Colon (tissue), 2 donors: ENCODE measurements around the gene TXNRD3.
"Not testable (repeated sequence)": the region's sequence is repeated elsewhere in the genome, so short reads cannot be mapped to it uniquely, and the experiment has no call there.

Experiments used
- FAIRE-seq: peaks from 2 replicates; lab custom pipeline; 2012; peaks lifted over from hg19 to GRCh38; lab: Jason Lieb, UNC
- donor health status: control.
- donor health status: control.

TXNRD3 gene

DNA sequence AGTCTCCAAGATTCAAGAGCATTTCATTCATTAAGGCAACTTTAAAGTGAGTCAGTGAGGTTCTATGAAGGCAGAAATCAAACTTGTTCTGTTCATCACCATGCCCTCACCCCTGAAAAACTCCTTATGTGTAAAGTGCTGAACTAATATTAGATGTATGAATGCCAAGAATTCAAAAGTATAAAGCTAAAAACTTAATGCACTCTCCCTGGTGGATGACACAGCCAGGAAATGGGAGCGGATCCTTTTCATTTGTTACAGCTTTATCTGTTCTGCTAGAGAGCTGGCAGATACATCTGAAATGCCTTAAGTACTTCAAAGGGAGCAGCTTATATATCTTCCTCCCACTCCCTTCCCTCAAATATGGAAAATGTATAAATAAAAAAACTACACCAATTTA lies 8.2 kb downstream of the TXNRD3 start:
- FAIRE-seq, result no peak

GRCh38 chr3:126644615-126645014 lies 10.3 kb downstream of the TXNRD3 start:
- no peak for FAIRE-seq

DNA sequence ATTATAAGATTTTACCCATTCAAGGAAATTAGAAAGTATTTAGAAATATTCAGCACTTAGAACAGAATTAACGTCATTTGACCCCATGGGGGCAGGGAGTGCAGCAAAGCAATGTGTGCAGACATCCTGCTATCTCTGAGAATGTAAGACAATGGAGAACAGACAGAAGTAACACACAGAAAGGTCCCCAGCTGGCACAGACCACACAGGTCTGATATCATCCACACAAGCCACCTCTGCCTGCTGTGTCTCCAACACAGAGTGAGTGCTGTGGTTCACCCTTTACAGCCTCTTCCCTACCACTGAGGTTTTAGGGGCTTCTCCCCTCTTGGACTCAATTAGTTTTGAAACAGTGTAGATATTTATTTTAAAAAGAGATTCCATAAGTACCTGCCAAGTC lies 16.1 kb downstream of the TXNRD3 start:
- no peak for FAIRE-seq

- no peak for FAIRE-seq
Measured at GRCh38 chr3:126636436-126636835, 18.5 kb downstream of the TXNRD3 start.

DNA sequence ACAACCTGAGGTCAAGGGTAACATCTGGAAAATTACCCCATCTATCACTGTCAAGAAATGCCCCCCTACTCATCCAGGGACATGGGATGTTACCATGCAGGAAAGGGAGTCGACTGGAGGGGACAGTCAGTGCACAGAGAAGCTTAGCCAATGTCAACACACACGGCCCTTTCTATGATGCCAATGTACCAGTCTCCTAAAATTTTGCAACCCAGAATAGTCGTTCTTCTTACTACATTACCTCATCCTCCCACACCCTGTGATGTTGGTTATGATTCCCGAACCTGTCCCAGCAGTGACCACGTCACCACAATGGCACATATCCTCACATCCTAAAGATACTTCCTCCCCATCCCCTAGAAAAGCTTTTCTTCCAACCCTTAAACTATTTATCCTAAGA lies 20.1 kb downstream of the TXNRD3 start:
- no peak for FAIRE-seq

GRCh38 chr3:126630020-126630419 lies 24.9 kb downstream of the TXNRD3 start:
- FAIRE-seq, result no peak

DNA sequence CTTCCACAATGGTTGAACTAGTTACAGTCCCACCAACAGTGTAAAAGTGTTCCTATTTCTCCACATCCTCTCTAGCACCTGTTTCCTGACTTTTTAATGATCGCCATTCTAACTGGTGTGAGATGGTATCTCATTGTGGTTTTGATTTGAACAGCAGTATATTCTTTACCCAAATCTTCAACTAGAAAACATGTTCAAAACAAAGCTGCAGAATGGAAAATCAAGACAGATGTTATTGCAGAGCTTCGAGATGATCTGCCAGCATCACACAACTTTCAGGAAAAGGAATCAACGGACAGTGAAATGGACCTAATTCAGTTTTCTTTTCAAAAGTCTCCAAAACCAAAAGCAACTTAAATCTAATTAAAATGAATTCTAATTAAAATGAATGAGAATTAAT lies 29.2 kb downstream of the TXNRD3 start:
- FAIRE-seq, result not testable (repeated sequence)

- no peak for FAIRE-seq
Measured at GRCh38 chr3:126622694-126623093, 32.2 kb downstream of the TXNRD3 start.

DNA sequence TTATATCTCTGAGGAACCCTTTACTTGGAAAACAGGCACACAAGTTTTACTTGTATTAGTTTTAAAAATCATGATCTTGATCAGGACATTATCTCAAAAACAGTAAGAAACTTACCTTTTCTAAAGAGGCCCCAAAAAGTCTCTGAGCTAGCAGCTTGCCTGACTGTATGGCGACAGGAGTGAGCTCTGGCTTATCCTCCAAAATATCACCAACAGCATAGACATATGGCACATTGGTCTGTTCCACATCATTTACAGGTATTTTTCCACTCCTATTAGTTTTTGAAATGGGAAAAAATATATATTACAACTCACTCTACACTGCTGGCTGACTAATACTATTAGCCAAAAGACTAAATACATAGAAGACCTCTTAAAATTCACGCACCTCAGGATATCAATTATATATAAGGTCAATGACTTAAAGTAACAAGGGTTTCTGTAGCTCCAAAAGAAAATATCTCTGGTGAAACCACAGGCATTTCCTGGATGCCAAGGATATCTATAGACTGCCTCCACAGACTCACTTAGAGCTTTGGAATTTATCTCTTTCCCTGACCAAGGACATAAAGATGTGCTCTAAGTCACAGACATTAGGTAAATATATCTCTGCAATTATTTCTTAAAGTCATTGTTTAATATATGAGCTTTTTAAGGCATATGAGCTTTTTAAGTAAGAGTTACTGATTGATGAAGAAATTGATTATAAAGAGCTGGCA lies 33.1 kb downstream of the TXNRD3 start:
- FAIRE-seq, result no peak

DNA sequence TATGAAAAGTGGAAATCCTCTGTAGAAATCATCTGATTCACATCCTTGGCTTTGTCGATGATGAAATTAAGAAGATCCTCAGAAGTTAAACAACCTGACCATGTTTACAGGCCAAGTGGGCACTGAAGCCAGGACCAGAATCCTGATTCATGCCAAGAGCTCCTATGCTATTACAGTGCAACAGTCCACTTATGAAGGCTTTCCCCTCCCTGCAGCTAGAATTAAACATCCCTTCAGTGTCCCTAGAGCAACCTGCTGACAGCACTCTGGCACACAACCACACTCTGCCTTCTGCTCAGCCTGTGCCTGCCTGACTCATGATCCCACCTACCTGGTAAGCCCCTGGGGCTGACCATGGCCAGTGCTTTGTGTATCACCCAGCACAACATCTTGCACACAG lies 33.8 kb downstream of the TXNRD3 start:
- no peak for FAIRE-seq

- FAIRE-seq, result no peak
Measured at GRCh38 chr3:126620738-126621137, 34.2 kb downstream of the TXNRD3 start.

- FAIRE-seq, result no peak
Measured at GRCh38 chr3:126618760-126619159, 36.2 kb downstream of the TXNRD3 start.

- no peak for FAIRE-seq
Measured at GRCh38 chr3:126618021-126618420, 36.9 kb downstream of the TXNRD3 start.

- no peak for FAIRE-seq
Measured at GRCh38 chr3:126617571-126617970, 37.4 kb downstream of the TXNRD3 start.

- FAIRE-seq, result no peak
Measured at GRCh38 chr3:126616931-126617330, 38.0 kb downstream of the TXNRD3 start.

DNA sequence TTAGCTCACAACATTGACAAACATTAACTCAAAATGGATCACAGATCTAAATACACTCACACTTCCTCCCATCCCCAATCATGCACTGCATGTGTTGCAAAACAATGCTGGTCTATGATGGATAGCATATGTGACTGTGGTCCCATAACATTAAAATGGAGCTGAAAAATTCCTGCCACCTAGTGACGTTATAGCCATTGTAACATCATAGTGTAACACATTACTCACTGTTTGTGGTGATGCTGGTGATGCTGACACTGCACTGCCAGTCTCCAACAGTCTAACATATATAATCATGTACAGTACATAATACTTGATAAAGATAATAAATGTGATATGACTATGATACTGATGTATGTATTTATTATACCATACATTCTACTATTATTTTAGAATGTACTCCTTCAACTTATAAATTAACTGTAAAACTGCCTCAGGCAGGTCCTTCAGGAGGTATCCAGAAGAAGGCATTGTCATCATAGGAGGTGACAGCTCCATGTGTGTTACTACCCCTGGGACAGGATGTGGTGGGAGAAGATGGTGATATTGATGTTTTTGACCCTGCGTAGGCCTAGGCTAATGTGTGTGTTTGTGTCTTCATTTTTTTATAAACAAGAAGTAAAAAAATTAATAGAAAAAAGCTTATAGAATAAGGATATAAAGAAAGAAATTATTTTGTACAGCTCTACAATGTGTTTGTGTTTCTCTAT lies 41.3 kb downstream of the TXNRD3 start:
- no peak for FAIRE-seq

- no peak for FAIRE-seq
Measured at GRCh38 chr3:126612479-126613205, 42.3 kb downstream of the TXNRD3 start.

DNA sequence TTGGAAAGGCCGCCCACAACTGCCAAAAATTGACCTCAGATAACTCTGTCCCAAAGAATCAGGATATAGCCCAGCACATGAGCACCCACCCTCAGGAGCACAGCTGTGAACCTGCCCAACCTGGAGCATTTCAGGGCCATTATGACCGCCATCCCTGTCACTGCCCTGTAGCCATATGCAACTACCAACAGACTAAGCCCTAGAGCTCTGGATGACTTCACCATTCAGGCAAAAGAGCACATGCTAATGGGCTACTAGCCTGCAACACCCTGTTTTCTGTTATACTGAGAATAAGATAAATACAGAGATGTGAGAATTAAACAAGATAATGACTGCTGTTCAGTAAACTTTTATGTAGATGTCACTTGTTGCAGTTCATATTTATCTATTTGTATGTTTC lies 45.0 kb downstream of the TXNRD3 start:
- FAIRE-seq, result no peak

DNA sequence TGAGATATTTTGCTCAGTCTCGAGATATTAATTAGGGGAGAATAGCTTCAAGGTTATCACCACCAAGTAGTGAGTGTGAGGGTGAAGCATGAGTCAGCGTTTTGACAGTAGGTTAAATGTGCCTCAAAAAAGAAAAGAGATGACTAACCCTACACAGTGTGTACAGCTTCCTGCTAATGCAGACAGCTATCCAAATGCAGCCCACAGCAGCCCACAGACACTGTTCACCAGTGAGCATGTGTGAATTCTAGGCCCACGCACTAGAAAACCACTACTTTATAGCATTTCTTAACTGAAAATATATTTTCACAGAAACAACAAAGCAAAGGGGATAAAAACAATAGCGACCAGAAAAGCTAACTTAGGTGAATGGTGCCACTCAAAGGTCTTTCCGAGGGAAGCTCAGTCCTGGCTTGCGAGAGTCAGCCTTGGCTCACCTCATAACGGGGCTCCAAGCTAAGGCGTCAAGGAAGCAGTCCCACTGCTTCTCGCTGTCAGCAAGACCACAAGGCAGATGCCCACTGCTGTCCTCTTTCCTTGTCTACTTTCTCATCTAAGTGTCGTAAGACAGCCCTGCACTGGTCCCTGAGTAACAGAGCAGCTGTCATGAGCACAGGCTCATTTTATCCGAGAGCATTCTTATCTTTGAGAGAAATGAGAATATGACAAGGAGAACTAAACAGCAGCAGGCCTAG lies 47.6 kb downstream of the TXNRD3 start:
- FAIRE-seq, result no peak

DNA sequence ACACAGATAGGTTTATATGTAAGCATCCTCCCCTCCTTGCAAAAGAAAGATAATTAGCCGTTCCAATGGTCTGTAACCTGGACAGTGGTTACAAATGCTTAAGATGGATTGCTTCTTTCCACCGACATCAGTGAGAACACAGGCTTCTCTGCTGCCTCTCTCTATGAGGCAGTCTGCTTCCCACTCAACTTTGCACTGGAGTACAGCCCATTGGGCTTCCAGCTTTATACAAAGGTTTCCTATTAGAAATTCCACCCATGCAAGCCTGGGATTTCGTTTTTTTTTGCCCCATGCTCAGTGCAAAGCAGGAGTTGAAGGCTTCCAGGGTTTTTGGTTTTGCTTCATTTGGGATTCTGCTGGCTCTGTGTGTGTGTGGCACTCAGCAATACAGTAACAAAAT lies 48.9 kb downstream of the TXNRD3 start:
- no peak for FAIRE-seq

DNA sequence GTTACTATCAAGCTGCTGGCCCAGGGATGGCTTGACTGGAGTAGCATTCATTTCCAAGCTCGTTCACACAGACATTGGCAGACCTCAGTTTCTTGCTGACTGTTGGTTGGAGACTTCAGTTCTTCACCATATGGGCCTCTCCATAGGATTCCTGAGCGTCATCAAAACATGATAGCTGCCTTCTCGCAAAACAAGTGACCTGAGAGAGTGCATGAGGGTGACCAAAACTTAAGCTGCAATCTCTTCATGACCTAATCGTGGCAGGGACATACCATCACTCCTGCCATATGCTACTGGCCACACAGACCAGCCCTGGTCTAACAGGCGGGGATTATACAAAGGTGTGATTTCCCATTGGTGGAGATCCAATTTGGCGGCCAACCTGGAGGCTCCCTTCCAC lies 50.2 kb downstream of the TXNRD3 start:
- FAIRE-seq, result no peak

DNA sequence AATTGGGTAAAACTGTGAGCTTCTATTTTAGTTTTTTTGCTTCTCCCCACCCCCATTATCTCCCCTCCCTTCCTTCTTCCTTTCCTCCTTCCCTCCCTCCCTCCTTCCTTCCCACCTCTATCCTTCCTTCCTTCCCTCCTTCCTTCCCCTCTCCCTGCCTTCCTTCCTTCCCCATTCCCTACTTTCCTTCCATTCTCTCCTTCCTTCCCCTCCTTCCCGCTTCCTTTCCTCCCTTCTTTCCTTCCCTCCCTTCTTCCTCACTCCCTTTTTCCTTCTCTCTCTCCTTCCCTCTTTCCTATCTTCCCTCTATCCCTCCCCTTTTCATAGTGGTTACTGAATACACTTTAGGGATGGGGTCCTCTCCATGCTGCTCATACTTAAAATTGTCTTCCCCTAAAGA lies 55.8 kb downstream of the TXNRD3 start:
- FAIRE-seq, result no peak

DNA sequence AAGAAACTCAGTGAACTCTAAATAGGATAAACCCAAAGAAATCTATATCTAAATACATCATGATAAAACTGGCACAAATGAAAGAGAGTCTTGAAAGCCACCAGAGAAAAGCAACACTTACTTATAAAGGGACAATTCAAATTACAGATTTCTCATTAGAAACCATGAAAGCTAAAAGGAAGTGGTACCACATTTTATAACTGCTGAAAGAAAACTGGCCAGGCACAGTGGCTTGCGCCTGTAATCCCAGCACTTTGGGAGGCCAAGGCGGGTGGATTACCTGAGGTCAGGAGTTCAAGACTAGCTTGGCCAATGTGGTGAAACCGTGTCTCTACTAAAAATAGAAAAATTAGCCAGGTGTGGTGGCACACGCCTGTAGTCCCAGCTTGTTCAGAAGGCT lies 59.4 kb downstream of the TXNRD3 start:
- not testable (repeated sequence) for FAIRE-seq
